Spinal cord (tissue), 10 donors: ENCODE data around the gene HOXD9. TPM values are rescaled to one million over a fixed set of nuclear protein-coding genes. Genes with fewer than 3 reads are reported as not detected.
A peak's percentile ranks its signal among the peaks of the same experiment; 100 is the strongest.

ENCODE experiments used
- DNase-seq, 6 donors: peaks; one replicate each; pipeline versions ENCODE4 v3.0.0 to v3.0.0-alpha.2; 2013 to 2015; ENCODE audit warnings: low spot score in 6 of 6, low read depth in 4 of 6
- H3K27ac ChIP-seq: one replicate; pipeline ENCODE4 v1.5.1; 2013; ENCODE audit warnings: low read depth, low read length, control low read depth
- H3K27me3 ChIP-seq: one replicate; pipeline ENCODE4 v1.6.1; 2013; ENCODE audit warnings: low read length; ENCODE audit not compliant: control insufficient read depth, insufficient read depth
- H3K36me3 ChIP-seq: one replicate; pipeline ENCODE4 v1.6.1; 2013; ENCODE audit warnings: low read length; ENCODE audit not compliant: control insufficient read depth, insufficient read depth
- H3K4me1 ChIP-seq: one replicate; pipeline ENCODE4 v1.6.1; 2013; ENCODE audit warnings: low read length; ENCODE audit not compliant: control insufficient read depth, insufficient read depth
- H3K4me3 ChIP-seq: one replicate; pipeline ENCODE4 v1.5.1; 2013; ENCODE audit warnings: low read depth, low read length, control low read depth
- H3K9me3 ChIP-seq: one replicate; pipeline ENCODE4 v1.6.1; 2013; ENCODE audit warnings: low read length; ENCODE audit not compliant: control insufficient read depth, insufficient read depth
- WGBS: methylation state at CpG from one replicate; pipeline ENCODE4 v1.1.5; 2013; ENCODE audit warnings: missing lambda C conversion rate; ENCODE audit not compliant: insufficient coverage; 5-methylcytosine and 5-hydroxymethylcytosine counted together
- polyA plus RNA-seq, 2 donors: library from polyadenylated mRNA; unstranded; fragments of 120-200 nt; gene quantifications; one replicate each; pipeline ENCODE4 v1.2.1, GENCODE V29; 2013; ENCODE audit not compliant: insufficient read length in 2 of 2
- total RNA-seq, 2 donors: library from RNA; depleted of rRNA in 1 of 2; stranded (reverse); fragments of 120-200 nt in 1 of 2; fragments of >200 nt in 1 of 2; gene quantifications; one replicate each; pipeline versions ENCODE4 v1.2.3 to v1.2.4, GENCODE V29; 2013 to 2014
- donor health status: healthy.

HOXD9 gene
- total and polyA plus RNA-seq, 4 donors = 0.22 to 3.2 (median 3.1) TPM

GRCh38 chr2:176158855-176159662, 36.5 kb downstream of the HOXD9 start:
- Histone ChIP-seq H3K4me3 (no peak overlapping the region), H3K27ac (peak overlapping the region; percentile 89), H3K4me1 (peaks cover 75% of the 10 kb centered on the region), H3K9me3 (no peaks in the 10 kb centered on the region), H3K27me3 (peaks cover 44% of the 10 kb centered on the region), H3K36me3 (peaks cover 39% of the 10 kb centered on the region)
- 18% methylated on average over 26 of the region's 39 CpGs for WGBS
- peak in 2 of 6 donors; percentile 59 to 87 for DNase-seq

GRCh38 chr2:176159663-176160250, 37.2 kb downstream of the HOXD9 start:
- Histone ChIP-seq H3K27ac (peak overlapping the region; percentile 89), H3K36me3 (peaks cover 42% of the 10 kb centered on the region), H3K27me3 (peaks cover 51% of the 10 kb centered on the region), H3K9me3 (no peaks in the 10 kb centered on the region), H3K4me3 (peak overlapping the region; percentile 31), H3K4me1 (peaks cover 80% of the 10 kb centered on the region)
- 31% methylated on average over 43 of the region's 44 CpGs for WGBS
- peak in 2 of 6 donors; percentile 38 to 62 for DNase-seq

GRCh38 chr2:176160251-176160985, 37.9 kb downstream of the HOXD9 start:
- Histone ChIP-seq H3K4me1 (peaks cover 85% of the 10 kb centered on the region), H3K4me3 (peak overlapping the region; percentile 31), H3K27me3 (peaks cover 57% of the 10 kb centered on the region), H3K27ac (peak overlapping the region; percentile 89), H3K9me3 (no peaks in the 10 kb centered on the region), H3K36me3 (peaks cover 45% of the 10 kb centered on the region)
- WGBS = 23% methylated on average over 44 of the region's 50 CpGs
- DNase-seq = peak in 2 of 6 donors; percentile 70 to 84

GRCh38 chr2:176160986-176161824, 38.7 kb downstream of the HOXD9 start:
- H3K27me3 ChIP-seq = peaks cover 57% of the 10 kb centered on the region
- H3K27ac ChIP-seq = peak overlapping the region; percentile 89
- H3K9me3 ChIP-seq = no peaks in the 10 kb centered on the region
- peaks cover 84% of the 10 kb centered on the region for H3K4me1 ChIP-seq
- peak overlapping the region; percentile 31 for H3K4me3 ChIP-seq
- WGBS = 45% methylated on average over 12 of the region's 22 CpGs
- H3K36me3 ChIP-seq = peaks cover 43% of the 10 kb centered on the region
- peak in 1 of 6 donors; percentile 80 for DNase-seq

- Histone ChIP-seq H3K9me3 (no peaks in the 10 kb centered on the region), H3K36me3 (peaks cover 40% of the 10 kb centered on the region), H3K27me3 (peaks cover 52% of the 10 kb centered on the region), H3K27ac (peak overlapping the region; percentile 89), H3K4me1 (peaks cover 78% of the 10 kb centered on the region), H3K4me3 (peak overlapping the region; percentile 7)
- DNase-seq = peak in 2 of 6 donors; percentile 68 to 91
- WGBS = 21% methylated on average over 10 of the region's 22 CpGs
These were observed 39.5 kb downstream of the HOXD9 start for GRCh38 chr2:176161825-176162626.

- peaks cover 68% of the 10 kb centered on the region for H3K4me1 ChIP-seq
- H3K27me3 ChIP-seq = peaks cover 47% of the 10 kb centered on the region
- H3K27ac ChIP-seq = peak overlapping the region; percentile 89
- peak in 1 of 6 donors; percentile 88 for DNase-seq
- 16% methylated on average over 22 of the region's 29 CpGs for WGBS
- H3K4me3 ChIP-seq = no peak overlapping the region
- H3K36me3 ChIP-seq = peaks cover 34% of the 10 kb centered on the region
- no peaks in the 10 kb centered on the region for H3K9me3 ChIP-seq
These were observed 40.6 kb downstream of the HOXD9 start for GRCh38 chr2:176162911-176163671.

- Histone ChIP-seq H3K36me3 (peaks cover 31% of the 10 kb centered on the region), H3K9me3 (no peaks in the 10 kb centered on the region), H3K4me1 (peaks cover 64% of the 10 kb centered on the region), H3K27ac (peak overlapping the region; percentile 89), H3K27me3 (peaks cover 45% of the 10 kb centered on the region), H3K4me3 (no peak overlapping the region)
- DNase-seq = peak in 1 of 6 donors; percentile 72
- WGBS = no CpG with 5 or more reads among the region's 12 CpGs
These were observed 41.1 kb downstream of the HOXD9 start for GRCh38 chr2:176163672-176164056.

GRCh38 chr2:176164201-176164600, 41.7 kb downstream of the HOXD9 start:
- H3K4me3 ChIP-seq = no peak overlapping the region
- peak in 1 of 6 donors; percentile 79 for DNase-seq
- peak overlapping the region; percentile 76 for H3K27ac ChIP-seq
- WGBS = 52% methylated on average over 11 of the region's 13 CpGs
- peaks cover 64% of the 10 kb centered on the region for H3K4me1 ChIP-seq
- H3K9me3 ChIP-seq = no peaks in the 10 kb centered on the region
- peaks cover 31% of the 10 kb centered on the region for H3K36me3 ChIP-seq
- peaks cover 44% of the 10 kb centered on the region for H3K27me3 ChIP-seq
